Osteocyte (in vitro differentiated cells): ENCODE measurements around the gene ZNF654. TPM values are rescaled to one million over a fixed set of nuclear protein-coding genes. Genes with fewer than 3 reads are reported as not detected.
A peak's percentile ranks its signal among the peaks of the same experiment; 100 is the strongest.
"Not testable (repeated sequence)": the region's sequence is repeated elsewhere in the genome, so short reads cannot be mapped to it uniquely, and the experiment has no call there.

Experiments
- DNase-seq: peaks from one replicate; pipeline ENCODE4 v3.0.0; 2021; ENCODE audit warnings: mixed read lengths; ENCODE audit not compliant: unreplicated experiment; ENCODE audit errors: extremely low spot score
- H3K27ac Mint-ChIP-seq: one replicate; pipeline ENCODE4 v1.8.0; 2021; ENCODE audit warnings: mild to moderate bottlenecking, mixed read lengths; ENCODE audit not compliant: unreplicated experiment
- H3K27me3 Mint-ChIP-seq: one replicate; pipeline ENCODE4 v1.8.0; 2021; ENCODE audit warnings: mixed read lengths; ENCODE audit not compliant: unreplicated experiment
- H3K36me3 Mint-ChIP-seq: one replicate; pipeline ENCODE4 v1.8.0; 2021; ENCODE audit warnings: mixed read lengths; ENCODE audit not compliant: unreplicated experiment
- H3K4me1 Mint-ChIP-seq: one replicate; pipeline ENCODE4 v1.8.0; 2021; ENCODE audit warnings: mixed read lengths; ENCODE audit not compliant: unreplicated experiment
- H3K4me3 Mint-ChIP-seq: one replicate; pipeline ENCODE4 v1.8.0; 2021; ENCODE audit warnings: mild to moderate bottlenecking, moderate library complexity, mixed read lengths; ENCODE audit not compliant: unreplicated experiment
- H3K9me3 Mint-ChIP-seq: one replicate; pipeline ENCODE4 v1.8.0; 2021; ENCODE audit warnings: mixed read lengths; ENCODE audit not compliant: unreplicated experiment
- CTCF ChIP-seq: fragments of 200-600 bp; sonication (generic); IDR thresholded peaks from 2 replicates; pipeline ENCODE4 v1.5.0; 2021; ENCODE audit warnings: antibody characterized with exemption, mild to moderate bottlenecking, moderate library complexity
- total RNA-seq: library from RNA; stranded (reverse); gene quantifications from 2 replicates; pipeline ENCODE4 v1.2.1, GENCODE V29; 2021

ZNF654 gene
- total RNA-seq, 1 donor from 2014 or later, result 10.7 TPM

GRCh38 chr3:88167173-88167572 lies 108.1 kb downstream of the ZNF654 start:
- no peaks in the 10 kb centered on the region for H3K9me3 Mint-ChIP-seq
- no peak overlapping the region for H3K4me3 Mint-ChIP-seq
- TF ChIP-seq CTCF, result no peak
- H3K4me1 Mint-ChIP-seq, result peaks cover 3% of the 10 kb centered on the region
- H3K27me3 Mint-ChIP-seq, result no peaks in the 10 kb centered on the region
- H3K36me3 Mint-ChIP-seq, result peaks cover 13% of the 10 kb centered on the region
- no peak for DNase-seq
- no peak overlapping the region for H3K27ac Mint-ChIP-seq

GRCh38 chr3:88167704-88168103 lies 108.6 kb downstream of the ZNF654 start:
- DNase-seq, result no peak

DNA sequence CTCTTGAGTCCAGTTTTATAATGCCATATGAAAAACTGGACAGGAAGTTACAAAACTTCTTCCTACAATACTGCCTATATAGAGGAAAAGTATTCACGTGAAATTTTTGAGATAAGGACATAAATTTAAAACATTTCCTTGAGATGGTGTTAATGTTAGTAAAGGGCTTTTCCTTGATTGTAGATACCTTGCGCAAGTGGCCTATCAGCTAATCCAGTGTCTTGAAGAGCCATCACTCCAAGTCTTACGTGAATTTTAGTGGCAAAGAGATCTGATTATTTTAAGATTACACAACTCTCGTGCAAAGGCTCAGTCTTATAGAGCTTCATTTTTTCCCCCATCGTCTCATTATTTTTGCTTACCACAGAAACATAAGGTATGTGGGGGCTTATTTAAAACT lies 109.1 kb downstream of the ZNF654 start:
- no peaks in the 10 kb centered on the region for H3K9me3 Mint-ChIP-seq
- H3K27me3 Mint-ChIP-seq, result no peaks in the 10 kb centered on the region
- no peak for DNase-seq
- peaks cover 5% of the 10 kb centered on the region for H3K36me3 Mint-ChIP-seq
- TF ChIP-seq CTCF, result no peak
- no peaks in the 10 kb centered on the region for H3K4me1 Mint-ChIP-seq
- H3K27ac Mint-ChIP-seq, result no peak overlapping the region
- no peak overlapping the region for H3K4me3 Mint-ChIP-seq

More at GRCh38 chr3:88167704-88168103, 108.6 kb downstream of the ZNF654 start:
- Mint-ChIP-seq H3K36me3 (peaks cover 10% of the 10 kb centered on the region), H3K27me3 (no peaks in the 10 kb centered on the region), H3K27ac (no peak overlapping the region), H3K4me1 (peaks cover 2% of the 10 kb centered on the region), H3K4me3 (no peak overlapping the region), H3K9me3 (no peaks in the 10 kb centered on the region)
- TF ChIP-seq CTCF, result no peak

- peaks cover 30% of the 10 kb centered on the region for H3K27me3 Mint-ChIP-seq
- H3K4me1 Mint-ChIP-seq, result peaks cover 8% of the 10 kb centered on the region
- no peak overlapping the region for H3K4me3 Mint-ChIP-seq
- no peaks in the 10 kb centered on the region for H3K36me3 Mint-ChIP-seq
- peak; percentile 60 for TF ChIP-seq CTCF
- DNase-seq, result no peak
- peaks cover 5% of the 10 kb centered on the region for H3K9me3 Mint-ChIP-seq
- H3K27ac Mint-ChIP-seq, result no peak overlapping the region
These were observed 121.4 kb downstream of the ZNF654 start for GRCh38 chr3:88180398-88180999.

- peaks cover 36% of the 10 kb centered on the region for H3K27me3 Mint-ChIP-seq
- H3K27ac Mint-ChIP-seq, H3K36me3 Mint-ChIP-seq, H3K4me1 Mint-ChIP-seq, H3K4me3 Mint-ChIP-seq, H3K9me3 Mint-ChIP-seq, DNase-seq: not testable (repeated sequence)
These were observed 123.3 kb downstream of the ZNF654 start for GRCh38 chr3:88182165-88182918.
